Measurements from ENCODE around the gene NDUFS5. TPM values are rescaled to one million over a fixed set of nuclear protein-coding genes. Genes with fewer than 3 reads are reported as not detected.
A peak's percentile ranks its signal among the peaks of the same experiment; 100 is the strongest.

Gene NDUFS5
- total RNA-seq, 1 experiment from 2014 or later, result 284 TPM

- intact Hi-C loops (cut with micrococcal nuclease; ENCODE audit: unreplicated experiment), result loop anchor here (5.0 kb wide), 1 partner anchor 120 kb away; the partner anchor contains the start of gene MYCBP
- TF ChIP-seq EZH2 (IDR thresholded peaks at IDR 0.05; ENCODE audit: borderline replicate concordance, low read depth, low read length, poor library complexity, severe bottlenecking) (no peak), CTCF (conservative IDR thresholded peaks at IDR 0.05; ENCODE audit: low read depth, low read length) (no peak)
- Histone ChIP-seq H3K27ac (ENCODE audit: low read depth, low read length, poor library complexity, severe bottlenecking) (peak overlapping the region; percentile 98), H3K36me3 (ENCODE audit: insufficient read depth, low read length, poor library complexity, severe bottlenecking) (peaks cover 25% of the 10 kb centered on the region), H3K4me3 (ENCODE audit: low read depth, low read length, poor library complexity, severe bottlenecking) (peak overlapping the region; percentile 99), H3K4me1 (ENCODE audit: insufficient read depth, low read length, poor library complexity, severe bottlenecking) (peaks cover 13% of the 10 kb centered on the region), H3K27me3 (replicated peaks; ENCODE audit: insufficient read depth, low read depth, low read length, poor library complexity) (no peaks in the 10 kb centered on the region), H3K9me3 (ENCODE audit: low read depth, low read length, poor library complexity, severe bottlenecking) (no peaks in the 10 kb centered on the region)
- no TSS peak for BruUV-seq (replicated peaks)
- DNase-seq (ENCODE audit: low spot score), result peak; percentile 44
- CTCF ChIA-PET, result no interaction called here
- POLR2A ChIA-PET (ENCODE audit: low non-redundant PET), result no interaction called here
Measured at GRCh38 chr1:38991638-38992411, 34.3 kb upstream of the NDUFS5 start.

DNA sequence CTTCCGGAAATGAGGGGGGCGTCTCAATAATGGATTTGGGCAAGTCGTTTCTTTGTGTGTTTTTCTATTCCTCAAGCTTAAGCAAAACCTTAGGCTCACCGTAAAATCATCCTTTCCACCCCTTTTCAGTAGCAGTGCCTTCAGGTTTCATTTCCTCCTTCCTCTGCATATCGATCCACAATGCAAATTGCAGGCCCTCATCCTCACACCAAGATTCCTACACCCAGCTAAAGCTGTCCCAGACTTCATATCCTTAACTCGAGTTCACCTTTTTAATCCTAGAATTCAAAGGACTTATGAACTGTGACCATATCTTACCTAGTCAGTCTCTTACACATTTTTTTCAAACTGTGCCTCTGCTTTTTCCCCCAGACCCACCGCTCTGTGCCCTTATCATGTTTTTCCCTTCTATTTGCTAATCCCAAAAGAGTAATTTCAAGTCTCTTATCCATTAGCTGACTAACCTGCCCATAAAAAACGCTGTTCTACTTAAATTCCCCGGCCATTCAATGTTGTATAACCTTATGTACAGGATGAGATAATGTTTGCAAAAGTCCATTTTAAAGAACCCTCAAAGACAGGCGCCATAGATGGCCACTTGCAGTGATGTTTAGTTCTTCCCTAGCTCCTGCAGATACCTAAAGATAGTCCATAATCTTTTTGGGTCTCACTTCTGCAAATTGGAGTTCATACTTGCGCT, 33.6 kb upstream of the NDUFS5 start:
- intact Hi-C loops (cut with micrococcal nuclease; ENCODE audit: unreplicated experiment), result loop anchor here (5.0 kb wide), 1 partner anchor 120 kb away; the partner anchor contains the start of gene MYCBP
- H3K27me3 ChIP-seq (replicated peaks; ENCODE audit: insufficient read depth, low read depth, low read length, poor library complexity), result no peaks in the 10 kb centered on the region
- POLR2A ChIA-PET (ENCODE audit: low non-redundant PET), result no interaction called here
- no peaks in the 10 kb centered on the region for H3K9me3 ChIP-seq (ENCODE audit: low read depth, low read length, poor library complexity, severe bottlenecking)
- peaks cover 27% of the 10 kb centered on the region for H3K36me3 ChIP-seq (ENCODE audit: insufficient read depth, low read length, poor library complexity, severe bottlenecking)
- CTCF ChIA-PET, result no interaction called here
- peak overlapping the region; percentile 99 for H3K4me3 ChIP-seq (ENCODE audit: low read depth, low read length, poor library complexity, severe bottlenecking)
- TSS peak; percentile 54 for BruUV-seq (replicated peaks)
- H3K27ac ChIP-seq (ENCODE audit: low read depth, low read length, poor library complexity, severe bottlenecking), result peak overlapping the region; percentile 98
- H3K4me1 ChIP-seq (ENCODE audit: insufficient read depth, low read length, poor library complexity, severe bottlenecking), result peaks cover 20% of the 10 kb centered on the region
- no peak for DNase-seq (ENCODE audit: low spot score)
- TF ChIP-seq CTCF (conservative IDR thresholded peaks at IDR 0.05; ENCODE audit: low read depth, low read length), result no peak

DNA sequence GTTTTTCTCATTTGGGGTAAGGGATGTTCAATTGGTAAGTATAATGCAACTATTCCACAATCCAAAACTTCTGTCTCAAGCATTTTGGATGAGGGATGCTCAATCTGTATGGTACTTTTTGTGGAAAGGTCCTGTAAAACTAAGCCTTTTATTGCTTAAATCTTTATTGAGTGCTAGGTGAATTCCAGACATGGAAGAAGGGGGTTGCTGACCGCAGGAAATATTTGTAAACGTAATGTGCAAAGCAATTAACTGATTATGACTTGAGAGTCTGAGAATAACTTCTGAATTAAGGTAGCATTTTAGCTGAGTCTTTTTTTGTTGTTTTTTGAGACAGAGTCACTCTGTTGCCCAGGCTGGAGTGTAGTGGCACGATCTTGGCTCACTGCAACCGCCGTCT, 32.0 kb upstream of the NDUFS5 start:
- ChIA-PET POLR2A (ENCODE audit: low non-redundant PET) (interaction anchor here (0.6 kb wide), 1 partner anchor 27 kb away, joined by 6 read pairs; no protein-coding TSS in a partner anchor), CTCF (interaction anchor here (0.6 kb wide), 1 partner anchor 430 kb away, joined by 3 read pairs; no protein-coding TSS in a partner anchor)
- no peak for DNase-seq (ENCODE audit: low spot score)
- Histone ChIP-seq H3K4me1 (ENCODE audit: insufficient read depth, low read length, poor library complexity, severe bottlenecking) (peaks cover 22% of the 10 kb centered on the region), H3K36me3 (ENCODE audit: insufficient read depth, low read length, poor library complexity, severe bottlenecking) (peaks cover 43% of the 10 kb centered on the region), H3K27me3 (replicated peaks; ENCODE audit: insufficient read depth, low read depth, low read length, poor library complexity) (no peaks in the 10 kb centered on the region), H3K27ac (ENCODE audit: low read depth, low read length, poor library complexity, severe bottlenecking) (no peak overlapping the region), H3K4me3 (ENCODE audit: low read depth, low read length, poor library complexity, severe bottlenecking) (no peak overlapping the region), H3K9me3 (ENCODE audit: low read depth, low read length, poor library complexity, severe bottlenecking) (no peaks in the 10 kb centered on the region)
- TF ChIP-seq CTCF (conservative IDR thresholded peaks at IDR 0.05; ENCODE audit: low read depth, low read length), result no peak
- no peak for TF ChIP-seq EZH2 (IDR thresholded peaks at IDR 0.05; ENCODE audit: borderline replicate concordance, low read depth, low read length, poor library complexity, severe bottlenecking)
- no TSS peak for BruUV-seq (replicated peaks)
- intact Hi-C loops (cut with micrococcal nuclease; ENCODE audit: unreplicated experiment), result loop anchor here (5.0 kb wide), 1 partner anchor 122 kb away; the partner anchor contains the start of gene MYCBP
